GM23338 (cell line): ENCODE data around the gene GNB3.

Source experiments
- EZH2 ChIP-seq: fragments of 200-600 bp; sonication (generic); IDR thresholded peaks from one replicate; pipeline ENCODE4 v1.8.0; 2017; ENCODE audit warnings: antibody characterized with exemption, mild to moderate bottlenecking, low read depth; ENCODE audit not compliant: unreplicated experiment
- EZH2phosphoT487 ChIP-seq: fragments of 200-600 bp; sonication (generic); IDR thresholded peaks from one replicate; pipeline ENCODE4 v1.8.1; 2018; ENCODE audit warnings: antibody characterized with exemption; ENCODE audit not compliant: unreplicated experiment
- POLR2AphosphoS5 ChIP-seq: IDR thresholded peaks from 2 replicates; pipeline ENCODE4 v1.6.1; 2016; ENCODE audit warnings: antibody characterized with exemption, low read depth
- ZNF114 ChIP-seq: fragments of 250-450 bp; sonication (Bioruptor Pico); IDR thresholded peaks from 2 replicates; pipeline ENCODE4 v1.5.0; 2020; ENCODE audit warnings: mild to moderate bottlenecking, moderate library complexity
- ZNF331 ChIP-seq: fragments of 250-450 bp; sonication (Bioruptor Pico); IDR thresholded peaks from 2 replicates; pipeline ENCODE4 v1.5.0; 2020; ENCODE audit warnings: low read depth, mild to moderate bottlenecking, moderate library complexity
- TF ChIP-seq, protein P1 (sequence below), 2 experiments: fragments of 200-600 bp in 1 of 2; sonication (generic) in 1 of 2; conservative IDR thresholded peaks; 2 replicates each; pipeline versions ENCODE4 v1.5.1 to v1.6.1; 2016 to 2017; ENCODE audit warnings: antibody characterized with exemption in 2 of 2, low read depth in 2 of 2, mild to moderate bottlenecking in 2 of 2, moderate library complexity in 1 of 2
- TF ChIP-seq, protein P2 (sequence below): IDR thresholded peaks from one replicate; pipeline ENCODE4 v1.6.1; 2018; ENCODE audit warnings: antibody characterized with exemption; ENCODE audit not compliant: unreplicated experiment

DNA sequence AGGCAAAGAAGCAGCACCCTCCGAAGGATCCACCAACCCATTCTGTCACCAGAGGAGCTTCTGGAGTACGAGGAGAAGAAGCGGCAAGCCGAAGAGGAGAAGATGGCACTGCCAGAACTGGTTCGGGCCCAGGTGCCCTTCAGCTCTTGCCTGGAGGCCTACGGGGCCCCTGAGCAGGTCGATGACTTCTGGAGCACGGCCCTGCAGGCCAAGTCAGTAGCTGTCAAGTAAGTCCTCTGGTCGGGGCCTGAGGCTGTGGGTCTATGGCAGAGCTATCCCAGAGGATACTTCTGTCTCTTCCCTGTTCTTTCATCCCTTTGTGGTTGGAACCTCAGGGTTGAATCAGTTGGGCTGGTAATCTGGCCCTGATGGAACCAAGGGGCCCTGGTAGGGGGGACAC is 20.7 kb downstream of the GNB3 start:
- TF ChIP-seq, protein P1, sequence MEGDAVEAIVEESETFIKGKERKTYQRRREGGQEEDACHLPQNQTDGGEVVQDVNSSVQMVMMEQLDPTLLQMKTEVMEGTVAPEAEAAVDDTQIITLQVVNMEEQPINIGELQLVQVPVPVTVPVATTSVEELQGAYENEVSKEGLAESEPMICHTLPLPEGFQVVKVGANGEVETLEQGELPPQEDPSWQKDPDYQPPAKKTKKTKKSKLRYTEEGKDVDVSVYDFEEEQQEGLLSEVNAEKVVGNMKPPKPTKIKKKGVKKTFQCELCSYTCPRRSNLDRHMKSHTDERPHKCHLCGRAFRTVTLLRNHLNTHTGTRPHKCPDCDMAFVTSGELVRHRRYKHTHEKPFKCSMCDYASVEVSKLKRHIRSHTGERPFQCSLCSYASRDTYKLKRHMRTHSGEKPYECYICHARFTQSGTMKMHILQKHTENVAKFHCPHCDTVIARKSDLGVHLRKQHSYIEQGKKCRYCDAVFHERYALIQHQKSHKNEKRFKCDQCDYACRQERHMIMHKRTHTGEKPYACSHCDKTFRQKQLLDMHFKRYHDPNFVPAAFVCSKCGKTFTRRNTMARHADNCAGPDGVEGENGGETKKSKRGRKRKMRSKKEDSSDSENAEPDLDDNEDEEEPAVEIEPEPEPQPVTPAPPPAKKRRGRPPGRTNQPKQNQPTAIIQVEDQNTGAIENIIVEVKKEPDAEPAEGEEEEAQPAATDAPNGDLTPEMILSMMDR (conservative IDR thresholded peaks at IDR 0.05; ENCODE audit: low read depth in 2 of 2) = no peak
- TF ChIP-seq EZH2phosphoT487 = no peak
- no peak for TF ChIP-seq EZH2
- TF ChIP-seq ZNF331 (CRISPR knock-in tag) = no peak
- TF ChIP-seq, protein P2, sequence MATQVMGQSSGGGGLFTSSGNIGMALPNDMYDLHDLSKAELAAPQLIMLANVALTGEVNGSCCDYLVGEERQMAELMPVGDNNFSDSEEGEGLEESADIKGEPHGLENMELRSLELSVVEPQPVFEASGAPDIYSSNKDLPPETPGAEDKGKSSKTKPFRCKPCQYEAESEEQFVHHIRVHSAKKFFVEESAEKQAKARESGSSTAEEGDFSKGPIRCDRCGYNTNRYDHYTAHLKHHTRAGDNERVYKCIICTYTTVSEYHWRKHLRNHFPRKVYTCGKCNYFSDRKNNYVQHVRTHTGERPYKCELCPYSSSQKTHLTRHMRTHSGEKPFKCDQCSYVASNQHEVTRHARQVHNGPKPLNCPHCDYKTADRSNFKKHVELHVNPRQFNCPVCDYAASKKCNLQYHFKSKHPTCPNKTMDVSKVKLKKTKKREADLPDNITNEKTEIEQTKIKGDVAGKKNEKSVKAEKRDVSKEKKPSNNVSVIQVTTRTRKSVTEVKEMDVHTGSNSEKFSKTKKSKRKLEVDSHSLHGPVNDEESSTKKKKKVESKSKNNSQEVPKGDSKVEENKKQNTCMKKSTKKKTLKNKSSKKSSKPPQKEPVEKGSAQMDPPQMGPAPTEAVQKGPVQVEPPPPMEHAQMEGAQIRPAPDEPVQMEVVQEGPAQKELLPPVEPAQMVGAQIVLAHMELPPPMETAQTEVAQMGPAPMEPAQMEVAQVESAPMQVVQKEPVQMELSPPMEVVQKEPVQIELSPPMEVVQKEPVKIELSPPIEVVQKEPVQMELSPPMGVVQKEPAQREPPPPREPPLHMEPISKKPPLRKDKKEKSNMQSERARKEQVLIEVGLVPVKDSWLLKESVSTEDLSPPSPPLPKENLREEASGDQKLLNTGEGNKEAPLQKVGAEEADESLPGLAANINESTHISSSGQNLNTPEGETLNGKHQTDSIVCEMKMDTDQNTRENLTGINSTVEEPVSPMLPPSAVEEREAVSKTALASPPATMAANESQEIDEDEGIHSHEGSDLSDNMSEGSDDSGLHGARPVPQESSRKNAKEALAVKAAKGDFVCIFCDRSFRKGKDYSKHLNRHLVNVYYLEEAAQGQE = no peak
- no peak for TF ChIP-seq POLR2AphosphoS5
- no peak for TF ChIP-seq ZNF114
